ENCODE measurements around the gene GREB1. TPM values are rescaled to one million over a fixed set of nuclear protein-coding genes. Genes with fewer than 3 reads are reported as not detected.

The GREB1 gene
- total RNA-seq, 4 donors from 2014 or later, result 0.20 to 2.6 (median 1.5) TPM

- no peaks in the 10 kb centered on the region for H3K9me3 ChIP-seq
- no peak overlapping the region for H3K27ac ChIP-seq
- H3K4me1 ChIP-seq, result no peaks in the 10 kb centered on the region
- TF ChIP-seq POLR2A (IDR thresholded peaks at IDR 0.05) (no peak), CTCF (IDR thresholded peaks at IDR 0.05) (no peak), POLR2AphosphoS5 (IDR thresholded peaks at IDR 0.05) (no peak), EP300 (IDR thresholded peaks at IDR 0.05; ENCODE audit: low read depth) (no peak)
- H3K36me3 ChIP-seq, result no peaks in the 10 kb centered on the region
- H3K27me3 ChIP-seq, result no peaks in the 10 kb centered on the region
- no peak for DNase-seq
- in situ Hi-C loops (cut with MboI; ENCODE audit: low pct_ligation_motif_present in 1 of 4, low pct_unique_long_range_greater_than_20kb in 1 of 4, low sequenced_read_pairs in 3 of 4), result no loop called here
- intact Hi-C loops (cut with DNase I; ENCODE audit: low total_unique reads), result no loop called here
- WGBS, 2 donors (ENCODE audit: low coverage in 1 of 2), result 79% methylated on average over 10 of the region's 10 CpGs; no CpG with 5 or more reads in 1 of the 2 donors
- no peak overlapping the region for H3K4me3 ChIP-seq
Measured at GRCh38 chr2:11568436-11568835, 34.6 kb downstream of the GREB1 start.

DNA sequence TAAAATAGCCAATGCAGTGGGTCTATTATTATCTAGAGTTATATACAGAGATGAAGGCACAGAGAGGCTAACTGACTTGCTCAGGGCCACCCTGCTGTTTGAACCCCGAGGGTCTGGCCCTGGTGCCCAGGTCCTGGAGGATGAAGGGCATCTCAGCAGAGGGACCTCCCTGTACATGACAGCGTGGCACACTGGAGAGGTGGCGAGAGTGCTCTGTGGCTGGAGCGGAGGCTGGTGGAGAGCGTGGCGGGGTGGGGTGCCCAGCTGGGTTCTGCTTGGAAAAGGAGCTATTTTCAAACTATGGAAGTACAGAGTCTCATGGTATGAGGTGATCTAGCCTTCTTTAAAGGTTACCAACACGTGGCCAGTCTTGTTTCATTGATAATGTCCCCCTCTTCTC lies 35.8 kb downstream of the GREB1 start:
- no peaks in the 10 kb centered on the region for H3K36me3 ChIP-seq
- H3K27me3 ChIP-seq, result no peaks in the 10 kb centered on the region
- no peaks in the 10 kb centered on the region for H3K9me3 ChIP-seq
- 84% methylated on average over 7 of the region's 7 CpGs; no CpG with 5 or more reads in 1 of the 2 donors for WGBS, 2 donors (ENCODE audit: low coverage in 1 of 2)
- TF ChIP-seq EP300 (IDR thresholded peaks at IDR 0.05; ENCODE audit: low read depth) (no peak), POLR2A (IDR thresholded peaks at IDR 0.05) (no peak), POLR2AphosphoS5 (IDR thresholded peaks at IDR 0.05) (no peak), CTCF (IDR thresholded peaks at IDR 0.05) (no peak)
- in situ Hi-C loops (cut with MboI; ENCODE audit: low pct_ligation_motif_present in 1 of 4, low pct_unique_long_range_greater_than_20kb in 1 of 4, low sequenced_read_pairs in 3 of 4), result no loop called here
- H3K27ac ChIP-seq, result no peak overlapping the region
- no peaks in the 10 kb centered on the region for H3K4me1 ChIP-seq
- H3K4me3 ChIP-seq, result no peak overlapping the region
- intact Hi-C loops (cut with DNase I; ENCODE audit: low total_unique reads), result no loop called here
- DNase-seq, result no peak

GRCh38 chr2:11571170-11571569 lies 37.3 kb downstream of the GREB1 start:
- H3K9me3 ChIP-seq, result no peaks in the 10 kb centered on the region
- no peaks in the 10 kb centered on the region for H3K36me3 ChIP-seq
- no peak overlapping the region for H3K4me3 ChIP-seq
- H3K27me3 ChIP-seq, result no peaks in the 10 kb centered on the region
- in situ Hi-C loops (cut with MboI; ENCODE audit: low pct_ligation_motif_present in 1 of 4, low pct_unique_long_range_greater_than_20kb in 1 of 4, low sequenced_read_pairs in 3 of 4), result no loop called here
- TF ChIP-seq POLR2AphosphoS5 (IDR thresholded peaks at IDR 0.05), result no peak
- TF ChIP-seq EP300 (IDR thresholded peaks at IDR 0.05; ENCODE audit: low read depth), result no peak
- no peak for TF ChIP-seq CTCF (IDR thresholded peaks at IDR 0.05)
- TF ChIP-seq POLR2A (IDR thresholded peaks at IDR 0.05), result no peak
- no peak overlapping the region for H3K27ac ChIP-seq
- DNase-seq, result no peak
- H3K4me1 ChIP-seq, result no peaks in the 10 kb centered on the region
- intact Hi-C loops (cut with DNase I; ENCODE audit: low total_unique reads), result no loop called here
- WGBS, 2 donors (ENCODE audit: low coverage in 1 of 2), result 44 to 47% methylated on average over 2 to 7 of the region's 7 CpGs

GRCh38 chr2:11572996-11573395 lies 39.2 kb downstream of the GREB1 start:
- Histone ChIP-seq H3K27me3 (no peaks in the 10 kb centered on the region), H3K9me3 (no peaks in the 10 kb centered on the region), H3K4me3 (no peak overlapping the region), H3K27ac (no peak overlapping the region), H3K36me3 (no peaks in the 10 kb centered on the region), H3K4me1 (no peaks in the 10 kb centered on the region)
- intact Hi-C loops (cut with DNase I; ENCODE audit: low total_unique reads), result no loop called here
- TF ChIP-seq CTCF (IDR thresholded peaks at IDR 0.05) (no peak), EP300 (IDR thresholded peaks at IDR 0.05; ENCODE audit: low read depth) (no peak), POLR2A (IDR thresholded peaks at IDR 0.05) (no peak), POLR2AphosphoS5 (IDR thresholded peaks at IDR 0.05) (no peak)
- in situ Hi-C loops (cut with MboI; ENCODE audit: low pct_ligation_motif_present in 1 of 4, low pct_unique_long_range_greater_than_20kb in 1 of 4, low sequenced_read_pairs in 3 of 4), result no loop called here
- 59 to 75% methylated on average over 2 to 9 of the region's 9 CpGs for WGBS, 2 donors (ENCODE audit: low coverage in 1 of 2)
- no peak for DNase-seq
